SW480 (cell line): ENCODE data around the gene LDLRAP1.

ENCODE experiments used
- DNase-seq: peaks from one replicate; pipeline ENCODE4 v3.0.0-alpha.2; 2016; ENCODE audit warnings: low spot score

The LDLRAP1 gene

GRCh38 chr1:25524568-25525360 is 18.6 kb upstream of the LDLRAP1 start:
- no peak for DNase-seq

- no peak for DNase-seq
These were observed 18.1 kb upstream of the LDLRAP1 start for GRCh38 chr1:25525361-25525688.

- no peak for DNase-seq
These were observed 16.7 kb upstream of the LDLRAP1 start for GRCh38 chr1:25526753-25527152.

- DNase-seq, result no peak
These were observed 16.1 kb upstream of the LDLRAP1 start for GRCh38 chr1:25527226-25527846.

GRCh38 chr1:25527946-25528595 is 15.3 kb upstream of the LDLRAP1 start:
- no peak for DNase-seq

GRCh38 chr1:25528881-25529517 is 14.4 kb upstream of the LDLRAP1 start:
- DNase-seq, result no peak

GRCh38 chr1:25529518-25530185 is 13.8 kb upstream of the LDLRAP1 start:
- DNase-seq, result no peak

GRCh38 chr1:25530186-25531081 is 13.0 kb upstream of the LDLRAP1 start:
- no peak for DNase-seq

GRCh38 chr1:25531082-25531461 is 12.3 kb upstream of the LDLRAP1 start:
- DNase-seq, result no peak

- no peak for DNase-seq
These were observed 10.4 kb upstream of the LDLRAP1 start for GRCh38 chr1:25532970-25533369.

GRCh38 chr1:25533775-25534409 is 9.5 kb upstream of the LDLRAP1 start:
- no peak for DNase-seq

- DNase-seq, result no peak
These were observed 9.0 kb upstream of the LDLRAP1 start for GRCh38 chr1:25534410-25534788.

- DNase-seq, result no peak
These were observed 7.3 kb upstream of the LDLRAP1 start for GRCh38 chr1:25536124-25536523.

GRCh38 chr1:25537153-25537831 is 6.1 kb upstream of the LDLRAP1 start:
- DNase-seq, result no peak

- no peak for DNase-seq
These were observed 5.1 kb upstream of the LDLRAP1 start for GRCh38 chr1:25538191-25538767.

- DNase-seq, result no peak
These were observed 2.6 kb upstream of the LDLRAP1 start for GRCh38 chr1:25540750-25541342.

GRCh38 chr1:25541425-25541824 is 2.0 kb upstream of the LDLRAP1 start:
- DNase-seq, result no peak

- no peak for DNase-seq
These were observed 1.3 kb upstream of the LDLRAP1 start for GRCh38 chr1:25541889-25542658.

- no peak for DNase-seq
These were observed 391 bp upstream of the LDLRAP1 start for GRCh38 chr1:25543005-25543424.
